NCI-H128 (cell line): ENCODE measurements around the gene ABCB6.
A peak's percentile ranks its signal among the peaks of the same experiment; 100 is the strongest.

Source experiments
- DNase-seq: peaks from one replicate; lab custom pipeline; 2025; ENCODE audit not compliant: unreplicated experiment; lab: John Stamatoyannopoulos, UW

The ABCB6 gene

GRCh38 chr2:219245899-219246230 lies 27.1 kb upstream of the ABCB6 start:
- no peak for DNase-seq

GRCh38 chr2:219245148-219245898 lies 26.6 kb upstream of the ABCB6 start, which contains the start of the genes GLB1L and STK16:
GLB1L (minus strand) TSS chr2:219245444; CDS start chr2:219243573, 1,871 bp downstream.
STK16 (plus strand) TSS chr2:219245479; CDS start chr2:219246000, 521 bp downstream.
- peak; percentile 43 for DNase-seq

- no peak for DNase-seq
These were observed 26.0 kb upstream of the ABCB6 start for GRCh38 chr2:219244789-219245147.

- no peak for DNase-seq
These were observed 24.6 kb upstream of the ABCB6 start for GRCh38 chr2:219243291-219243761.

- DNase-seq = no peak
These were observed 15.6 kb upstream of the ABCB6 start for GRCh38 chr2:219234331-219234730.

GRCh38 chr2:219230059-219230540 lies 11.3 kb upstream of the ABCB6 start:
- DNase-seq = no peak

GRCh38 chr2:219229305-219230058 lies 10.7 kb upstream of the ABCB6 start, which contains the start of the genes ANKZF1 and ATG9A:
ANKZF1 (plus strand) TSS chr2:219229806; CDS start chr2:219230258, 452 bp downstream.
ATG9A (minus strand) TSS chr2:219229636; CDS start chr2:219228024, 1,612 bp downstream.
- peak; percentile 95 for DNase-seq

GRCh38 chr2:219228911-219229304 lies 10.2 kb upstream of the ABCB6 start:
- DNase-seq = no peak

GRCh38 chr2:219228041-219228910 lies 9.5 kb upstream of the ABCB6 start:
- DNase-seq = no peak

- DNase-seq = no peak
These were observed 6.6 kb upstream of the ABCB6 start for GRCh38 chr2:219225350-219225749.

GRCh38 chr2:219223831-219224610 lies 5.3 kb upstream of the ABCB6 start:
- DNase-seq = no peak

- DNase-seq = no peak
These were observed 3.3 kb upstream of the ABCB6 start for GRCh38 chr2:219221957-219222518.

- DNase-seq = no peak
These were observed 2.1 kb upstream of the ABCB6 start for GRCh38 chr2:219220652-219221402.

GRCh38 chr2:219219784-219220532 lies 1.2 kb upstream of the ABCB6 start:
- no peak for DNase-seq

GRCh38 chr2:219218217-219218731 lies 484 bp downstream of the ABCB6 start:
- no peak for DNase-seq

GRCh38 chr2:219216535-219216915 lies 2.2 kb downstream of the ABCB6 start:
- no peak for DNase-seq

GRCh38 chr2:219215871-219216534 lies 2.8 kb downstream of the ABCB6 start:
- no peak for DNase-seq

GRCh38 chr2:219214786-219215185 lies 4.0 kb downstream of the ABCB6 start:
- DNase-seq = no peak
